NT2/D1 (cell line): ENCODE data around the gene SCAPER.

ENCODE experiments used
- SUZ12 ChIP-seq: IDR thresholded peaks from 2 replicates; pipeline ENCODE4 v1.6.1; 2011; ENCODE audit not compliant: insufficient read length, insufficient read depth; ENCODE audit errors: extremely low read depth
- YY1 ChIP-seq: IDR thresholded peaks from 2 replicates; pipeline ENCODE4 v1.6.1; 2011; ENCODE audit not compliant: insufficient read length, insufficient read depth
- ZNF274 ChIP-seq: IDR thresholded peaks from 2 replicates; pipeline ENCODE4 v1.6.1; 2011; ENCODE audit warnings: mild to moderate bottlenecking, low read depth, low read length

GRCh38 chr15:76664895-76665294 is 240.2 kb downstream of the SCAPER start:
- TF ChIP-seq ZNF274 (no peak), SUZ12 (no peak), YY1 (no peak)
